ENCODE results near the gene PTPN6.

PTPN6 gene

GRCh38 chr12:6957151-6957701 lies 6.1 kb downstream of the PTPN6 start:
- DNase-seq, result no peak

- DNase-seq, result no peak
Observed at GRCh38 chr12:6957741-6958608, 6.8 kb downstream of the PTPN6 start.

- no peak for DNase-seq
Observed at GRCh38 chr12:6958609-6959057, 7.5 kb downstream of the PTPN6 start.

- DNase-seq, result peak; percentile 61
Observed at GRCh38 chr12:6959058-6959804, 8.1 kb downstream of the PTPN6 start.

- DNase-seq, result no peak
Observed at GRCh38 chr12:6959805-6960592, 8.8 kb downstream of the PTPN6 start.

GRCh38 chr12:6960593-6961277 lies 9.6 kb downstream of the PTPN6 start:
- DNase-seq, result no peak

GRCh38 chr12:6961278-6961694 lies 10.1 kb downstream of the PTPN6 start:
- DNase-seq, result peak; percentile 94

- DNase-seq, result peak; percentile 60
Observed at GRCh38 chr12:6961695-6962284, 10.6 kb downstream of the PTPN6 start.

- no peak for DNase-seq
Observed at GRCh38 chr12:6962285-6963015, 11.3 kb downstream of the PTPN6 start.

- DNase-seq, result no peak
Observed at GRCh38 chr12:6963016-6963731, 12.0 kb downstream of the PTPN6 start.

GRCh38 chr12:6963791-6964413 lies 12.7 kb downstream of the PTPN6 start:
- DNase-seq, result no peak

- DNase-seq, result no peak
Observed at GRCh38 chr12:6964605-6965025, 13.5 kb downstream of the PTPN6 start.

- DNase-seq, result peak; percentile 86
Observed at GRCh38 chr12:6965026-6965661, 14.0 kb downstream of the PTPN6 start.

- no peak for DNase-seq
Observed at GRCh38 chr12:6965714-6966113, 14.6 kb downstream of the PTPN6 start.

GRCh38 chr12:6966351-6966750 lies 15.2 kb downstream of the PTPN6 start:
- no peak for DNase-seq

GRCh38 chr12:6967651-6968100 lies 16.5 kb downstream of the PTPN6 start:
- DNase-seq, result no peak

GRCh38 chr12:6968426-6968825 lies 17.3 kb downstream of the PTPN6 start:
- no peak for DNase-seq

- no peak for DNase-seq
Observed at GRCh38 chr12:6970096-6970527, 19.0 kb downstream of the PTPN6 start.

- DNase-seq, result no peak
Observed at GRCh38 chr12:6974180-6974579, 23.0 kb downstream of the PTPN6 start.
